ENCODE data around the gene NUDT8. TPM values are rescaled to one million over a fixed set of nuclear protein-coding genes. Genes with fewer than 3 reads are reported as not detected.
"Not testable (repeated sequence)": the region's sequence is repeated elsewhere in the genome, so short reads cannot be mapped to it uniquely, and the experiment has no call there.

NUDT8 gene
- total RNA-seq, 1 donor from 2014 or later: 22.2 TPM

DNA sequence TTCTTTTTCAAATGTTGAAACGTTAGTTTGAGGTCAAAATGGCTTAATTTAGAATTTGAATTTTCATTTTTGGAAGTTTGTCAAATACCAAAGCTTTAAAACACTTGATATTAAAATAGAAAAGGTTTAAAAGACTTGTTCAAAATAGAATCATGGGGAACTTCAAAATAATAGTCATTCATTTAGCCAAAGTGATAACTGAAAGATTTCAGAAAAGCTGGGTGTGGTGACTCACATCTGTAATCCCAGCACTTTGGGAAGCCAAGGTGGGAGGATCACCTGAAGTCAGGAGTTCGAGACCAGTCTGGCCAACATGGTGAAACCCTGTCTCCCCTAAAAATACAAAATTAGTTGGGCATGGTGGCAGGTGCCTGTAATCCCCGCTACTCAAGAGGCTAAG, 35.3 kb downstream of the NUDT8 start:
- Mint-ChIP-seq H3K27me3 (ENCODE audit: low read depth) (peaks cover 10% of the 10 kb centered on the region), H3K27ac (no peak overlapping the region), H3K4me3 (ENCODE audit: low read depth) (no peak overlapping the region), H3K4me1 (ENCODE audit: low read depth) (no peaks in the 10 kb centered on the region), H3K9me3 (peaks cover 3% of the 10 kb centered on the region), H3K36me3 (ENCODE audit: low read depth) (no peaks in the 10 kb centered on the region)
- DNase-seq (ENCODE audit: low spot score): no peak
- intact Hi-C loops (cut with micrococcal nuclease): no loop called here

GRCh38 chr11:67593565-67593905, 36.2 kb downstream of the NUDT8 start:
- Mint-ChIP-seq H3K9me3 (peaks cover 3% of the 10 kb centered on the region), H3K4me1 (ENCODE audit: low read depth) (no peaks in the 10 kb centered on the region), H3K4me3 (ENCODE audit: low read depth) (no peak overlapping the region), H3K27me3 (ENCODE audit: low read depth) (peaks cover 7% of the 10 kb centered on the region), H3K27ac (no peak overlapping the region), H3K36me3 (ENCODE audit: low read depth) (no peaks in the 10 kb centered on the region)
- intact Hi-C loops (cut with micrococcal nuclease): no loop called here
- no peak for DNase-seq (ENCODE audit: low spot score)

DNA sequence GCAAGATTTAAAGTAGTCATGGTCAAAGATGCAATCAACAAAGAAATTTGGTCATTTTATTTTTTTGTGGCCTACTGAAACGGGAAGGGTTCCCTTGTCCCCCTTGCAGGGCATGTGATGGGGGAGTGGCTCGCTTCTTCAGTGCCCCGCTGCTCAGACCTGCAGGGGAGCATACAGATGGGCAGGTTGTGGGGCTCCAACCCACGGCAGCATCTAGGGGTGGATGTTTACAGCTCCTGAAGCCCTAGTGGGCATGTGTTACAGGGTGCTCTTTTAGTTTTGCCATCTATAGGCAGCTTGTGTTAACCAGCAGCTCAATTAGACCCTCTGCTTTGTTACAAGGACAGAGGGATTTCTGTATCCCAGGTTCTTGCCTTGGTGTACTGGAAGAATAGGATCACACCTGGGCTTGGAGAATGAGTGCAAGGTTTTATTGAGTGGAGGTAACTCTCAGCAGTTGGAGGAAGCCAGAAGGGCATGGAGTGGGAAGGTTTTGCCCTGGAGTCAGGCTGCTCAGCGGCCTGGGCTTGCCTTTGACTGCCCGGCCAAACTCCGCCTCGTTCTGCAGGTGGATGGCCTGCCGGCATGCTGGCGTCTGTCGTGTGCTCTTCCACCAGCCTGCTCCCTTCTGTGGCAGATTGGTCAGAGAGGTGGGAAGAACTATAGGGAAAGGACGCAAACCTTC, 36.7 kb downstream of the NUDT8 start:
- DNase-seq (ENCODE audit: low spot score): no peak
- no peaks in the 10 kb centered on the region for H3K4me1 Mint-ChIP-seq (ENCODE audit: low read depth)
- H3K9me3 Mint-ChIP-seq: peaks cover 3% of the 10 kb centered on the region
- H3K4me3 Mint-ChIP-seq (ENCODE audit: low read depth): no peak overlapping the region
- intact Hi-C loops (cut with micrococcal nuclease): no loop called here
- peaks cover 7% of the 10 kb centered on the region for H3K27me3 Mint-ChIP-seq (ENCODE audit: low read depth)
- no peak overlapping the region for H3K27ac Mint-ChIP-seq
- H3K36me3 Mint-ChIP-seq (ENCODE audit: low read depth): peaks cover 2% of the 10 kb centered on the region

DNA sequence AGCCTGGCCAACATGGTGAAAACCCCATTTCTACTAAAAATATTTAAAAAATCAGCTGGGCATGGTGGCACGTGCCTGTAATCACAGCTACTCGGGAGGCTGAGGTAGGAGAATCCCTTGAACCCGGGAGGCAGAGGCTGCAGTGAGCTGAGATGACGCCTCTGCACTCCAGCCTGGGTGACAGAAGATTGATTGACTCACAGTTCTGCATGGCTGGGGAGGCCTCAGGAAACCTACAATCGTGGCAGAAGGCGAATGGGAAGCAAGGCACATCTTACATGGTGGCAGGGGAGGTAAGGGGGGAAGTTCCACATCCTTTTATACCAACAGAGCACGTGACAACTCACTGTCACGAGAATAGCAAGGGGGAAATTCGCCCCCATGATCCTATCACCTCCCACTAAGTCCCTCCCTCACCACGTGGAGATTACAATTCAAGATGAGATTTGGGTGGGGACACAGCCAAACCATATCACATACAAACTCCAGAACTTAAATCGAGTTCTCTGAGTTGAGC, 40.8 kb downstream of the NUDT8 start:
- intact Hi-C loops (cut with micrococcal nuclease); H3K27ac Mint-ChIP-seq; H3K9me3 Mint-ChIP-seq; H3K27me3 Mint-ChIP-seq (ENCODE audit: low read depth); DNase-seq (ENCODE audit: low spot score); H3K4me1 Mint-ChIP-seq (ENCODE audit: low read depth); H3K4me3 Mint-ChIP-seq (ENCODE audit: low read depth): not testable (repeated sequence)
- peaks cover 39% of the 10 kb centered on the region for H3K36me3 Mint-ChIP-seq (ENCODE audit: low read depth)

DNA sequence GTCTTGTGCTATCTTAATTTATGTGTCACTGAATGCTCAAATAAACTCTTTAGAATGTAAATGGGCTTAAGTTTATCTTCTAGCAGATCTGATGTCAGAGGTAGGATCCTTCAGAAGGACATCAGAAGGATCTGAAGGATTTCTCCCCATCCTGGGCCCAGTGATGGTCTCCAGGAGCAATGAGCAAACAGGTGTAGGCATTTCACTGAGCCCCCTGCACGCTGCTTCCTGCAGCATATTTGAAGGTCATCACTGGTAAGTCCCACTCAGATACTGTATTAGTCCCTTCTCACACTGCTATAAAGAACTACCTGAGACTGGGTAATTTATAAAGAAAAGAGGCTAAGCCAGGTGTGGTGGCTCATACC, 41.6 kb downstream of the NUDT8 start:
- intact Hi-C loops (cut with micrococcal nuclease): no loop called here
- DNase-seq (ENCODE audit: low spot score): no peak
- Mint-ChIP-seq H3K4me1 (ENCODE audit: low read depth) (peaks cover 7% of the 10 kb centered on the region), H3K9me3 (peaks cover 3% of the 10 kb centered on the region), H3K27ac (no peak overlapping the region), H3K4me3 (ENCODE audit: low read depth) (no peak overlapping the region), H3K36me3 (ENCODE audit: low read depth) (peaks cover 39% of the 10 kb centered on the region), H3K27me3 (ENCODE audit: low read depth) (no peaks in the 10 kb centered on the region)

DNA sequence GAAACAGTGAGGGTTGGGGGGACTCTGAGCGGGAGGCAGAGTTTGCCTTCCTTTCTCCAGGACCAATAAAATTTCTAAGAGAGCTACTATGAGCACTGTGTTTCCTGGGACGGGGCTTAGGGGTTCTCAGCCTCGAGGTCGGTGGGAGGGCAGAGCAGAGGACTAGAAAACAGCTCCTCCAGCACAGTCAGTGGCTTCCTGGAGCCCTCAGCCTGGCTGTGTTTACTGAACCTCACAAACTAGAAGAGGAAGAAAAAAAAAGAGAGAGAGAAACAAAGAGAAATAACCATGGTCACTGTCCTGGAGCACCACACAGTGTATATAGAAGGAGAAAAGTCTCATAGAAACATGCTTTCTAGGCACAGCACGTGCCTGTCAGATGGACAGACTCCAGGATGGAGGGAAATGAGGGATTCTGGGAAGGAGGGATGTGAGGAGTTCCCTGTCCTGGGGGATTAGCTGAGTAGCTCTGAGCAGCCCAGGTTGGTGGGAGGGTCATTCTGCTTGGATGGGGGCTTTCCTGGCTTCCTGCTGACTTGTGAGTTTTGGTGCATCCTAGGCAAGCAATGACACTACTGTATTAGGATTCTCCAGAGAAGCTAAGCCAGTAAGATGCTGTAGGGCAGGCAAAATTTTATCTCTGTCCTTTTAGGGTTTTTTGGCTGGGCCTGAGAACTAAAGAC, 43.0 kb downstream of the NUDT8 start:
- DNase-seq (ENCODE audit: low spot score): no peak

GRCh38 chr11:67585911-67586310, 43.8 kb downstream of the NUDT8 start:
- Mint-ChIP-seq H3K4me3 (ENCODE audit: low read depth) (peak overlapping the region; percentile 78), H3K27ac (no peak overlapping the region)

More for the DNA sequence above, 43.0 kb downstream of the NUDT8 start:
- H3K27ac Mint-ChIP-seq: no peak overlapping the region
- peaks cover 3% of the 10 kb centered on the region for H3K9me3 Mint-ChIP-seq
- intact Hi-C loops (cut with micrococcal nuclease): no loop called here
- H3K4me1 Mint-ChIP-seq (ENCODE audit: low read depth): peaks cover 14% of the 10 kb centered on the region
- H3K27me3 Mint-ChIP-seq (ENCODE audit: low read depth): peaks cover under 1% of the 10 kb centered on the region
- peaks cover 39% of the 10 kb centered on the region for H3K36me3 Mint-ChIP-seq (ENCODE audit: low read depth)
- no peak overlapping the region for H3K4me3 Mint-ChIP-seq (ENCODE audit: low read depth)

DNA sequence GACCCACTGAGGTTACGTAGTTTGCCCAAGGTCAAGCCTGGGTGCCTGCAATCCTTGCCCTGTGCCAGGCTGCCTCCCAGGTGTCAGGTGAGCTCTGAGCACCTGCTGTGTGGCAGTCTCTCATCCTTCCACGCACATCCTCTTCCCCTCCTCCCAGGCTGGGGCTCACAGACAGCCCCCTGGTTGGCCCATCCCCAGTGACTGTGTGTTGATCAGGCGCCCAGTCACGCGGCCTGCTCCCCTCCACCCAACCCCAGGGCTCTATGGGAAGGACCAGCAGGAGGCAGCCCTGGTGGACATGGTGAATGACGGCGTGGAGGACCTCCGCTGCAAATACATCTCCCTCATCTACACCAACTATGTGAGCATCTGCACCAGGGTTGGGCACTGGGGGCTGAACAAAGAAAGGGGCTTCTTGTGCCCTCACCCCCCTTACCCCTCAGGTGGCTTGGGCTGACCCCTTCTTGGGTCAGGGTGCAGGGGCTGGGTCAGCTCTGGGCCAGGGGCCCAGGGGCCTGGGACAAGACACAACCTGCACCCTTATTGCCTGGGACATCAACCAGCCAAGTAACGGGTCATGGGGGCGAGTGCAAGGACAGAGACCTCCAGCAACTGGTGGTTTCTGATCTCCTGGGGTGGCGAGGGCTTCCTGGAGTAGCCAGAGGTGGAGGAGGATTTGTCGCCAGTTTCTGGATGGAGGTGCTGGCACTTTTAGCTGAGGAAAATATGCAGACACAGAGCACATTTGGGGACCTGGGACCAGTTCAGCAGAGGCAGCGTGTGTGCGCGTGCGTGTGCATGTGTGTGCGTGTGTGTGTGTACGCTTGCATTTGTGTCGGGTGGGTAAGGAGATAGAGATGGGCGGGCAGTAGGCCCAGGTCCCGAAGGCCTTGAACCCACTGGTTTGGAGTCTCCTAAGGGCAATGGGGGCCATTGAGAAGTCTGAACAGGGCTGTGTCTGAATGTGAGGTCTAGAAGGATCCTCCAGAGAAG, 44.6 kb downstream of the NUDT8 start:
- Mint-ChIP-seq H3K9me3 (peaks cover 3% of the 10 kb centered on the region), H3K36me3 (ENCODE audit: low read depth) (peaks cover 39% of the 10 kb centered on the region), H3K4me3 (ENCODE audit: low read depth) (peak overlapping the region; percentile 78), H3K27me3 (ENCODE audit: low read depth) (peaks cover 8% of the 10 kb centered on the region), H3K4me1 (ENCODE audit: low read depth) (peaks cover 19% of the 10 kb centered on the region), H3K27ac (peak overlapping the region; percentile 67)
- intact Hi-C loops (cut with micrococcal nuclease): loop anchor here (2.0 kb wide), 1 partner anchor 22 kb away; the partner anchor contains the start of gene NDUFV1
- DNase-seq (ENCODE audit: low spot score): no peak

More at GRCh38 chr11:67585911-67586310, 43.8 kb downstream of the NUDT8 start:
- no peak for DNase-seq (ENCODE audit: low spot score)
- H3K9me3 Mint-ChIP-seq: peaks cover 3% of the 10 kb centered on the region
- H3K4me1 Mint-ChIP-seq (ENCODE audit: low read depth): peaks cover 16% of the 10 kb centered on the region
- intact Hi-C loops (cut with micrococcal nuclease): loop anchor here (2.0 kb wide), 1 partner anchor 21 kb away; the partner anchor contains the start of gene NDUFV1
- peaks cover 4% of the 10 kb centered on the region for H3K27me3 Mint-ChIP-seq (ENCODE audit: low read depth)
- H3K36me3 Mint-ChIP-seq (ENCODE audit: low read depth): peaks cover 39% of the 10 kb centered on the region

DNA sequence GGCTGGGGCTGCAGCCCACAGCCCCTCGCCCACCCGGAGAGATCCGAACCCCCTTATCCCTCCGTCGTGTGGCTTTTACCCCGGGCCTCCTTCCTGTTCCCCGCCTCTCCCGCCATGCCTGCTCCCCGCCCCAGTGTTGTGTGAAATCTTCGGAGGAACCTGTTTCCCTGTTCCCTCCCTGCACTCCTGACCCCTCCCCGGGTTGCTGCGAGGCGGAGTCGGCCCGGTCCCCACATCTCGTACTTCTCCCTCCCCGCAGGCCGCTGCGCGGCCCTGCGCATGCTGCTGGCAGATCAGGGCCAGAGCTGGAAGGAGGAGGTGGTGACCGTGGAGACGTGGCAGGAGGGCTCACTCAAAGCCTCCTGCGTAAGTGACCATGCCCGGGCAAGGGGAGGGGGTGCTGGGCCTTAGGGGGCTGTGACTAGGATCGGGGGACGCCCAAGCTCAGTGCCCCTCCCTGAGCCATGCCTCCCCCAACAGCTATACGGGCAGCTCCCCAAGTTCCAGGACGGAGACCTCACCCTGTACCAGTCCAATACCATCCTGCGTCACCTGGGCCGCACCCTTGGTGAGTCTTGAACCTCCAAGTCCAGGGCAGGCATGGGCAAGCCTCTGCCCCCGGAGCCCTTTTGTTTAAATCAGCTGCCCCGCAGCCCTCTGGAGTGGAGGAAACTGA, 45.4 kb downstream of the NUDT8 start:
- peak; percentile 33 for DNase-seq (ENCODE audit: low spot score)
- intact Hi-C loops (cut with micrococcal nuclease): loop anchor here (2.0 kb wide), 1 partner anchor 22 kb away; the partner anchor contains the start of gene NDUFV1
- H3K27me3 Mint-ChIP-seq (ENCODE audit: low read depth): peaks cover 16% of the 10 kb centered on the region
- H3K4me1 Mint-ChIP-seq (ENCODE audit: low read depth): peaks cover 26% of the 10 kb centered on the region
- H3K27ac Mint-ChIP-seq: peak overlapping the region; percentile 67
- H3K9me3 Mint-ChIP-seq: peaks cover 3% of the 10 kb centered on the region
- H3K36me3 Mint-ChIP-seq (ENCODE audit: low read depth): peaks cover 39% of the 10 kb centered on the region
- peak overlapping the region; percentile 78 for H3K4me3 Mint-ChIP-seq (ENCODE audit: low read depth)

- DNase-seq (ENCODE audit: low spot score): peak; percentile 69
- Mint-ChIP-seq H3K36me3 (ENCODE audit: low read depth) (peaks cover 39% of the 10 kb centered on the region), H3K4me1 (ENCODE audit: low read depth) (peaks cover 30% of the 10 kb centered on the region), H3K27ac (peak within 1 kb of the TSS; percentile 88), H3K27me3 (ENCODE audit: low read depth) (peaks cover 19% of the 10 kb centered on the region), H3K9me3 (peaks cover 3% of the 10 kb centered on the region), H3K4me3 (ENCODE audit: low read depth) (peak within 1 kb of the TSS; percentile 95)
- intact Hi-C loops (cut with micrococcal nuclease): loop anchor here (2.0 kb wide), 2 partner anchors 23 to 75 kb away; partner anchors contain the start of genes CDK2AP2 and NDUFV1
These were observed 46.2 kb downstream of the NUDT8 start, which contains the start of gene GSTP1 for GRCh38 chr11:67583247-67584204. TSS of gene GSTP1 (plus strand) at chr11:67583812. CDS start at chr11:67583844, 32 bp downstream.

DNA sequence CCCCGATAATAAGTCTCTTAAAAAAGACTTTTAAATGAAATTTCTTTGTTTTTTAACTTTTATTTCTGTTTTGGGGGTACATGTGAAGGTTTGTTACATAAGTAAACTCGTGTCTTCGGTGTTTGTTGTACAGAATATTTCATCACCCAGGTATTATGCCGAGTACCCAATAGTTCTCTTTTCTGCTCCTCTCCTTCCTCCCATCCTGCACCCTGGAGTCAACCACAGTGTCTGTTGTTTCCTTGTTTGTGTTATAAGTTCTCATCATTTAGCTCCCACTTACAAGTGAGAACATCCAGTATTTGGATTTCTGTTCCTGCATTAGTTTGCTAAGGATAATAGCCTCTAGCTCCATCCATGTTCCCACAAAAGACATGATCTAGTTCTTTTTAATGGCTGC, 47.7 kb downstream of the NUDT8 start:
- no peaks in the 10 kb centered on the region for H3K9me3 Mint-ChIP-seq
- H3K27ac Mint-ChIP-seq: no peak overlapping the region
- H3K36me3 Mint-ChIP-seq (ENCODE audit: low read depth): peaks cover 29% of the 10 kb centered on the region
- intact Hi-C loops (cut with micrococcal nuclease): loop anchor here (2.0 kb wide), 1 partner anchor 73 kb away; the partner anchor contains the start of gene CDK2AP2
- peaks cover 30% of the 10 kb centered on the region for H3K4me1 Mint-ChIP-seq (ENCODE audit: low read depth)
- no peak overlapping the region for H3K4me3 Mint-ChIP-seq (ENCODE audit: low read depth)
- H3K27me3 Mint-ChIP-seq (ENCODE audit: low read depth): peaks cover 19% of the 10 kb centered on the region
- no peak for DNase-seq (ENCODE audit: low spot score)
